Activated CD4-positive, alpha-beta T cell treated with anti-CD3 and anti-CD28 coated beads for 24 hours (primary cell): ENCODE measurements around the gene IL17A.

ENCODE experiments used
- DNase-seq, 2 donors: peaks; one replicate each; pipeline ENCODE4 v3.0.0-alpha.2; 2020; ENCODE audit warnings: low read depth in 2 of 2

The IL17A gene

DNA sequence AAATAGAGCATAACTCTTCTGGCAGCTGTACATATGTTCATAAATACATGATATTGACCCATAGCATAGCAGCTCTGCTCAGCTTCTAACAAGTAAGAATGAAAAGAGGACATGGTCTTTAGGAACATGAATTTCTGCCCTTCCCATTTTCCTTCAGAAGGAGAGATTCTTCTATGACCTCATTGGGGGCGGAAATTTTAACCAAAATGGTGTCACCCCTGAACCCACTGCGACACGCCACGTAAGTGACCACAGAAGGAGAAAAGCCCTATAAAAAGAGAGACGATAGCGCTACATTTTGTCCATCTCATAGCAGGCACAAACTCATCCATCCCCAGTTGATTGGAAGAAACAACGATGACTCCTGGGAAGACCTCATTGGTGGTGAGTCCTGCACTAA, at the start of gene IL17A:
TSS of gene IL17A (plus strand) at position 301 of the 400 bp plus-strand sequence. CDS start at position 358, 57 bp downstream.
- DNase-seq: no peak

DNA sequence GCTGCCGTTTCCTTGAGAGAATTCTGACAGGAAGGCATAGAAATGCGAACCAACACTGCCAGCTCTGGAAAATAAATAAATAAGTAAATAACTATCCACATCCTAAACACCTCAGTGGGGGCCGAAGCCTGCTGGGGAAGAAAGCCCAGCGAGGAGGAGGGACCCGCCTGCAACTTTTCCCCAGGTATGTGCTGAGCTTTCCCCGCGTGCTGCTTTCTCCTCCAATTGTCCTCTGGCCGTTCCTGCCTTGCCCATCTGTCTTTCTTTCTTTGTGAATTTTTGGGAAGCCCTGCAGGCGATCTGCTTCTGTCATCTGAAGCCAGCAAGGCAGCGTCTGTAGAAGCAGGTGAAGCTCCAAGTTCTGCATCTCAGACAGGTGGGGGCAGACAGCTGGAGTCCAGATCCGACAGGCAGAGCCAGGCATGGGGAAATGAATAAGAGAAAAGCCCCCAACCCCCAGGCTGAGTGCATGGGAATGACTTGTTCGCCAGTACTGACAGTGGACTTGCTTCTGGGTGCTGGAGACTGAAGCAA, 49.2 kb upstream of the IL17A start:
- DNase-seq: no peak

DNA sequence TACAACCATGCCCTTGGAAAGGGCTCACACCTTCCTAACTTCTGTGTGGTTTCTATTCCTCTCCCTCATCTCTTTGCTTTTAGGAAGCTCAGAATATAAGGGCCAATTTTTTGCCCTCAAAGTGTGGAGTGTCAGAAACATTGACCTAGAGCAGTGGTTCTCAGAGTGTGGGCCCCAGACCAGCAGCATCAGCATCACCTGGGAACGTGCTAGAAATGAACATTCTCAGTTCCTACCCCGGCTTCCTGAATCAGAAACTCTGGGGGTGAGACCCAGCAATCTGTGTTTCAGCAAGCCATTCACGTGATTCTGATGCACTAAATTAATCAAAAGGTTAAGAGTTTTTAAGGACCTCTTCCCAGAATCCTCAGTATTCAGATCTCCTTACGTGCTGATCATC, 47.9 kb upstream of the IL17A start:
- no peak for DNase-seq

DNA sequence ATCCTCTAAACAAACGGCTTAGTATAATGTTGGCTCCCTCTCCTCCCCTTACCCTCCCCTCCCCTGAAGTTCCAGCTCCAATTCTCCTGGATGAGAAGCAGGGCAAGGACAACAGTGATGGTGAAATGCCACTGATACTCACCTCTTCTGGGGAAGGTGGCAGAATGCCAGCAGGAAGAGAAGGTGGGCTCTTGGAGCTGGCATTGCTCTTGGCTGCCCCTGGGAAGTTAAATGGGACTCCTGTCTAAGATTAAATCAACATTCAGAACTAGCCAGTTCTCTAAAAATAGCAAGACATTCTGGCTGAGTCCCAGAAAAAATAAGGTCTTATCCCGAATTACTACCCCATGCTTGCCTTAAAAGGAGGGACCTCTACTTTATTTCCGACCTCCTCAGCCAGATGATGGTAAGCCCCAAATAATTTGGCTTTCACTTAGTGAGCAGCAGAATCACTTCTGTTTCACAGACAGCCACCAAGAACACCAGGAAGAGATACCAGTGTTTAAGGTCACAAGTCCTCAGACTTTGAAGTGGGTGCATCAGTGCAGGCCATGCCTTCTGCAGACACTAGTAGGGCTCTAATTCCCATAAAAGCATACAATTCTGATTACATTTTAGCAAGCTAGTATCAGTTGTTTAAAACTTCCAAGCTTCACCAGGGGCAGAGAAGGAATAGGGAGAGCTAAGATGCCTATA, 46.0 kb upstream of the IL17A start:
- DNase-seq: no peak

DNA sequence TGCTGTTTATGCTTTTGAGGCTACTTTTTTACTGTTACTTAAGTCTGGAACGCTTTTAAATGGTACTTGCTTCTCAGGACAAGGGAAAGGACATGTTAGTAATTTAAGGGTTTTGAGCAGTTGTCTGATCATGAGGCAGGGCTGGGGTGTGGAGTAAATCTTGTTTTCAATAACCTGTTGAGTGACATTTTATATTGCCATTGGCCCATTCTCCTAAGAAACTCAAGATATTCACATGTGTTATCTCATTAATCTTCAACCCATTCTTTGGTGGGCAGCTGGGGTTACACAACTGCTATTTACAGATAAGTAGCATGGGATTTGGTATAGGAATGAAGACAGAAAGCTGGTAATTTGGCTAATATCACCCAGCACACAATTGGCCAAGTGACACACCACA, 44.6 kb upstream of the IL17A start:
- no peak for DNase-seq

DNA sequence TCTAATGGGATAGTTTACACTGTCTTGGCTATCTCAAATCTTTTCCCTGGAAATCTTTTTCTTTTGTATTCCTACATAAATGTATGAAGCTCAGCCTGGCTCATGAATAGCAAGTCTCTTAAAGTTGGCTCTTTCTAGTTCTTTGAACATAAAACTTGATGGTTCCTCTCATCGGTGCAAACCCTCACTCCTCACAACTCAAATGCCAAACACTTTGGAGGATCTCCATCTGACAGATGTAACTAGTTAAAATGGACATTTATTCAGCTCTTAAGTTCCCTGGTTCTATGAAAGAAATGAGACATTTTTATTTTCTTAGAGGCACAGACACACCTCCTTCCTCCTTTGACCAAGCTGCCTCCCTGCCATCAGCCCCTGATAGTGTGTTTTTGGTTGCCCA, 43.6 kb upstream of the IL17A start:
- DNase-seq: no peak

DNA sequence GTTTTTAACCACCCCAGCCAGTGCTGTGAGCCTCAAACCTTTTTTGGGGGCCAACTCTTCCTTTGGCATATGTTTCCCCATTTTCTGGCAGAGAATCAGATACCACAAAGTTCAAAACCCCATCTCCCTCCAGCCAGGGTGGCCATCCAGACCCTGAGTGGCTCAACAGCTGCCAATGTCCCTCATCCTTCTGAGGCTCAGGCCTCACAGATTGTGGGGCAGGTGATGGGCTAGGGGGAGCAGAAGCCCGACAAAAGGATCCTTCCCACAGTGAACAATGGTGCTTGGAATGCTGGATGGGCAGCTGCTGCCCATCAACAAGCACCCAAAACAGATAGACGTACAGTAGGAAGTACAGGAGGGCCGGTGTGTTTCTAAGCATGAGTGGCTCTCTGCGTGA, 42.6 kb upstream of the IL17A start:
- no peak for DNase-seq

DNA sequence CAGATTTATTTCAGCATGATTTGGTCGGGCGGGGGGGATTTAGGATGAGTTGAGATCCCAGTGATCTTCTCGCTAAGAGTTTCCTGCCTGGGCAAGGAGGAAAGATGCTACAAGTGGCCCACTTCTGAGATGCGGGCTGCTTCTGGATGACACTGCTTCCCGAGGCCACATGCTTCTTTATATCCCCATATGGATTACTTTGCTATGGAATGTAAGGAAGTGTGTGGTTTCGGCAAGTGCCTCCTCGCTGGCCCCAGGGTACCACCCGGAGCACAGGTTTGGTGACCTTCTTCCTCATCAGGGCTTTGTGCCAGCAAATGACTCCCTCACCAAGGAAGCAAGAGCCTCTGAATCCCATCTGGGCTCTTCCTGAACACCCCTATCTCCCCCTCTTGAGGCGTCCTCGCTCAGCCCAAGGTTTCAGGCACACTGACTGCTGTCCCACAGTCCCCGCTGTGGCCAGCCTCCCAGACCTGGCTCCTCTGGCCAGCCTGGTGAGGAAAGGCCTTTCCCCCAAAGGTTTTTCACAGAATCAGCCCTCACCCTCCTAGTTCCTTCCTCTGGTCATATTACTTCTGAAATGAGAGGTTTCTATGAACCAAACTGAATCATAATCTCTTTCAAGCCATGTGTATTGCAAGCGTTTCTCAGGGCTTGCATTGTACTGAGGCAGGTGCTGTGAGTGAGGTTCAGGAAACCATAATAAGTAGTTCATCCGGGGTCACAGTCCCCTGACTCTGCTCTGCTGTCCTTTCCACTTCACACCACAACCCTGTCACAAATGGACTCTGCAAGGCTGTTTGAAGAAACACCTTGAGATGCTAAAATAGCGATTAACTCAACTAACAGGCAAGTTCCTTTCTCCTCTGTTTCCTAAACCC, 41.7 kb upstream of the IL17A start:
- no peak for DNase-seq

DNA sequence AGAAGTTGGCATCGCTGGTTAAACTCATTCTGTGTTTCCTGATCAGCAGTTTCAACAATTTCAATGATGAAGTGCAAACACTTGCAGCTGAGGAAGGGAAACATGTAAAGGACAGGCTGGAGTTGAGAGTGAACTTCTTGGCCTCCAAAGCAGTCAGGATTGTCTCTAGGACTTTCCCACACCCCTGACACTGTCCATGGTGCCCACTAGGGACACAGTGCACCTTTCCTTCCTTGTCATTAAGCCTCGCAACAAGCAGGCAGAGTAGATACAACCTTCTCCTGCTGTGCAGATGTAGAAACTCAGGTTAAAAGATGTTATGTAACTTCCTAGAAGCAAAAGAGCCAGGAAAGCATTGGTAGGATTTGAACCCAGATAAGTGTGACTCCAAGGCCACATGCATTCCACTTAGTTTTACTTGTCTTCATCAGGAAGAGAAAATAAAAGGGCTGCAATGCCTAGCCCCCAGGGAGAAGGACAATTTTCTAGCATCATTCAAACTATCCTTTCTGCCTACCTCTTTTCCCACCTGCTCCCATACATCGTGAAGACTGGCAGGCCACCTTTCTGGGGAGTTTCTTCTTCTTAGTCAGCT, 39.2 kb upstream of the IL17A start:
- no peak for DNase-seq

DNA sequence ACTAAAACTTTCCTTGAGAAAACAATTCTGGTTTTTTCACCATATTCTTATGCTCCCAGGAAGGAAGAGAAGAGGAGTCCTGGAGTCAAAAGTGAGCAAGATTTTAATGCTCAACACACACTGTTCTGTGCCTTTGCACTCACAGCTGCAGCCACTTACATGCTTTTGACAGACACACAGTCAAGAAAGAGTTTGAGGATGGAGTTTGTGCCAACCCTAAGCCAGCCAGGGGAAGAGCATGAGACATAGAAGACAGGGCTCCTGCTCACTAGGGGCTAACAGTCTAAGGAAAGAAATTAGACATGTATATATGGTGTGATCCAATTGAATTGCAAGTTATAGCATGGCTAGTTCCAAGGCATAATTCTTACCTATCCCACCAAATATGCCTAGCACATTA, 37.1 kb upstream of the IL17A start:
- no peak for DNase-seq

DNA sequence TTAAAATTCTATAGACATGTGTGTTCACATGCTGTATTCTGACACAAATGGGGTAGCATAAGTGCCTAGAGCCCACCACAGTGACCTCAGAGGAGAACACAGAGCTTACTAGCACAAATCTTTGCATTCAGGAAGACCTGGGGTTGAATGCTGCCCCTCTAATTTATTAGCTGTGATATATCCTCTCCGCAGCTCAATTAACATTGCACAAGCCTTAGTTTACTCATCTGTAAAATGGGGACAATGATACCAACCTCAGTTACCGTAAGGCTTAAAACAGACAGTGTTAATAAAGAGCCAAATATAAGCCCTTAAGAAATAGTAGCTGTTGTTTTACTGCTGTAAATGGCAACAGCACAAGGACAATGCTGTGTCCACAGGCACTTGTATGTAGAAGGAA, 36.2 kb upstream of the IL17A start:
- DNase-seq: no peak

DNA sequence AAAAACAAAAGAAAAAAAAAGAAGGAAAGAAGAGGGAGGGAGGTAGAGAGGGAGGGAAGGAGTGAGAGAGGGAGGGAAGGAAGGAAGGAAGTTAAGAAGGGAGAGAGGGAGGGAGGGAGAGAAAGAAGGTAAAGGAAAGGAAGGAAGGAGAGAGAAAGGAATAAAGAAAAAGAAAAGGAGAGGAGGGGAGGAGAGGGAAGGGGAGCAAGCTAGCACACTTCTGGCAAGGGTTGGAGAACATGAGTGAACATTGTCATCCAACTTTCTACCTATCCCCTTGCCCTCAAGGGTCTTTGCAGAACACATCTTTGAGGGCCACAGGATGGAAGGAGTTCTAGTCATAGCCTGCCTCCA, 34.1 kb upstream of the IL17A start:
- DNase-seq: no peak

DNA sequence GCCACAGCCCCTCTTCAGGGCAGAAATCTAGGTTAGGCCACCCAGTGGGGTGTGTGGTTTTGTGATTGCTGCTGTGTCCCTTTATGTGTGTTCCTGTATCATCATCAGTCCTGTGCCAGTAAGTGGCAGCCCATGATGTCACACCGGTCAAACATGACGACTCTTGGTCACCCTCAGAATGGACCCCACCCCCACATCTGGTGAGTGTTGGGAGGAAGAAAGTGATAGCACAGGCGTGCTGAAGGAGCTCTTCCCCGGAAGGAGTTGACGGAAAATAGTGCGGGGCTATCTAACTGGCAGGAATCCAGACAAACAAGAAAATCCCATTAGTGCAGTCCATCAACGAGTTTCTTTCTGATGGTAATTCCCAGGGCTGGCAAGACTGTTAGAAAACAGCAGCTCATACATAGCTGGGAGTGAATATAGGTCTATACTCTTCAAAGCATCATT, 33.4 kb upstream of the IL17A start:
- no peak for DNase-seq

DNA sequence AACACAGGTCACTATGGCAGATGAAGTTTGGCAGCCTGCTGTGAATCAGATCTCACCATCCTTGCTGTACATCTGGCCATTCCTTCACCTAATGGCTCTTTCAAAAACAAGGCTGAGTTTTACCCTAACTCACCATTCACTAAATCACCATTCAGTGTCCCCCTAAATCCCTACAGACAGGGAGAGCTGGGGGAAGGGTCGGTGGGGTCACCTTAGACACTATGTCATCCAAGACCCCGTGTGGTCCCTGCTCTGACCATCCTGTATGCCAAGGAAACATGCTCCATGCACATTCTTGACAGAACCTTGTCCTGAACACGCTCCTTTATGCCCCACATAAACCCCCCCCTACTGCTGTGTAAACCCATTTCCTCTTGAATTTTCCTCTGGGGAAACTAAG, 31.8 kb upstream of the IL17A start:
- no peak for DNase-seq

DNA sequence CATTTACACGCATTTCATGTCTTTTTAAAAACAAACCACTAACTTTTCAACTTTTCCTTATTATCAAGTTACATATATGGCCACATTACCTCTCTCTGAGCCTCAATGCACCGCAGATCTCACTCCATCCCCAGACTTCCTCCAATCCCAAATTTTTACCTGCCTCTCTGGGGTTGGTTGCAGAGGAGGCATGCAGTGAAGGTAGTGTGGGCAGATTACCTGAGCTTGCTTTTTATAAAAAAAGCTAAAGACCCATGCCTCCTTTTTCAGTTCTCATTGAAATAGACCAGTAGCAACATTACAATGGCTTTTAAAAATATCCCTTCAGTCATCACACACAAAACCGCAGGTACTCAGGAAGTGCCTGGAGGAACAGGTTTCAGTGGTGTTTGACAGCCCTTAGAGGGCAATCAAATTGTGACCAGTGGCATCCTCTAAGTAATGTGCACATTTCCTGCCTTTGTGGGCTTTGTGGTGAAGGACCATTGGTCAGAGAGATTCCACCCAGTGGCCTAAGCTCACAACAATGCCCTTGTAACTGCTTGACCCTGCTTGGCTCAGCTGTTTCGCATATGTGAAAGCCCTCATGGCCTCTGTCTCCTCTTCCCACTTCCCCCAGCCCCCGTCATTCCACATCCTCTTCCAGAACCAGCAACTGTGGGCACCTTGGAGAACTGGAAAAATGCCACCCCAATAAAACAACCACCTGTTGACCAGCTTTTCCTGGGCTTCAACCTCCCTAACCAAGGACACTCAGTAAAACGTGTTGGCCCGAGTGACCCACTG, 30.2 kb upstream of the IL17A start:
- DNase-seq: no peak

DNA sequence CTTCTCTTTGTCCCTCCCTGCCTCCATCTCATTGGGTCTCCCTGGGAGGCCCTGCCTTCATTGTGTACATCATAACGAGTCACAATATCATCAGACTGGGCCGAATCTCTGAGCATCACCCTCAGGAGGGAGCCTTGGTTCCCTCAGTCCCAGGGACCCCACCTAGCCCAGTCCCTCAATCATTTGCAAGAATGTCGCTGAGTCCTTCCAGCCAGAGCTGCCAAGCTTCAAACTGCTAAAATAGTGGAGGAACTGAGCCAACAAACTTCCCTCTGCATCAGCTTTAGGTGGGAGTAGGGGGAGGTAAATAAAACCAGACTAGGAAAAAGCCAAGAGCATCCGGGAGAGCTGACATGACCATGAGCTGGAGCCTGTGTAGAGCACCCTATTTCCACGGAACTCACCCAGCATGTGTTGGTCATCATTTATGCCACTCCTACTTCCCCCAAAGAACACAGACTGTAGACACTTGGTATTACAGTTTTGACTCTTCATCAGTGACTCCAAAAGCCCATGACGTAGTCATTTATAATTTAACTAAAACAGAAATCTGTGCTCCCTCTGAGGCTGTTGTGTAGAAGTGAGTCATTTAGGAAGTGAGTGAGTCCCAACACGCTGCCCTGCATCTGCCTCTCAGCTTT, 28.8 kb upstream of the IL17A start:
- peak in 1 of 2 donors; percentile 14 for DNase-seq

DNA sequence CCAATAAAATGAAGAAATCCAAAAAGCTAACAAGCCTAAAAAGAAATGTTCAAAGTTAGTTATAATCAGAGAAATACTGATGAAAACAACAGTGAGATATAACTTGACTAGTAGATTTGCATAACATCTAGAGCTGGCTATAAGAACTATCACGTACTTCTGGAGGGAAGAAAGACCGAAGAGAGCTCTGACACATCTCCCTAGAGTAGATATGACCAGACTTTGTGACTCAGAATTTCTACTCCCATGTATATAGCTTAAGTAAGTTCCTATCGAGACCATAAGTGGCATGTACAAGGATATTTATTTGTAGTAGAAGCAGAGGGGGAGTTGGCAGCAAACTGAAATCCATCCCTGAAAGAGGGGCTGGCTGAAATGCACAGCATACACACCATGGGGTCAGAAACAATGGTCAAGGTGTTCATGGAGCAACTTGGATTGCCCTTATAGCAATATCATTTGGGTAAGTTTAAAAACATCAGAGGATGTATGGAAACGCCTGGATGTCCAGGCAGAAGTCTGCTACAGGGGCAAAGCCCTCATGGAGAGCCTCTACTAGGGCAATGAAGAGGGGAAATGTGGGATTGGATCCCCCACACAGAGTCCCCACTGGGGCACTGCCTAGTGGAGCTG, 25.6 kb upstream of the IL17A start:
- DNase-seq: no peak

DNA sequence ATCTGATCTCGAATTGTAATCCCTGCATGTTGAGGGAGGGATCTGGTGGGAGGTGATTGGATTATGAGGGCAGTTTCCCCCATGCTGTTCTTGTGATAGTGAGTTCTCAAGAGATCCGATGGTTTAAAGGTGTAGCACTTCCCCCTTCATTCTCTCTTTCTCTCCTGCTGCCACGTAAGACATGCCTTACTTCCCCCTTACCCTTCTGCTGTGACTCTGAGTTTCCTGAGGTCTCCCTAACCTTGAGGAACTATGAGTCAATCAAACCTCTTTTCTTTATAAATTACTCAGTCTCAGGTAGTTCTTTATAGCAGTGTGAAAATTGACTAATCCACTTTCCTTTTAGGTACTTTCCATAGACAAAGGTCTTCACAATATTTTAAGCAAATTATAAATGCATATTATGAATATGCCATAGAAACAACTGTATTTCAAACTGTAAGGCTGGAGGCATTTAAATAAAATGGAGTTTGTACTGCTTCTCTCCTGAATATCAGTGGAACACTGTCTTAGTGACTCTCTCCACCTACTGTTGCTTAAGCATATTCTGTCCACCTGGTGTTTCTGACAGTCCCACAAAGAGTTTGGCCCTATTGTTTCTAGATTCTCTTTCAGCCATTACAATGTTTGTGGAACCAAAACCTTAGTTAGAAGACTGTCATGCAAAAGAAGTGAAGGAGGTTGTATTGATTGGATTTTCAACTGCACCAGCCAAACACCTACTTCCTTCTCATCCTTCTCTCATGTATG, 24.3 kb upstream of the IL17A start:
- DNase-seq: no peak

DNA sequence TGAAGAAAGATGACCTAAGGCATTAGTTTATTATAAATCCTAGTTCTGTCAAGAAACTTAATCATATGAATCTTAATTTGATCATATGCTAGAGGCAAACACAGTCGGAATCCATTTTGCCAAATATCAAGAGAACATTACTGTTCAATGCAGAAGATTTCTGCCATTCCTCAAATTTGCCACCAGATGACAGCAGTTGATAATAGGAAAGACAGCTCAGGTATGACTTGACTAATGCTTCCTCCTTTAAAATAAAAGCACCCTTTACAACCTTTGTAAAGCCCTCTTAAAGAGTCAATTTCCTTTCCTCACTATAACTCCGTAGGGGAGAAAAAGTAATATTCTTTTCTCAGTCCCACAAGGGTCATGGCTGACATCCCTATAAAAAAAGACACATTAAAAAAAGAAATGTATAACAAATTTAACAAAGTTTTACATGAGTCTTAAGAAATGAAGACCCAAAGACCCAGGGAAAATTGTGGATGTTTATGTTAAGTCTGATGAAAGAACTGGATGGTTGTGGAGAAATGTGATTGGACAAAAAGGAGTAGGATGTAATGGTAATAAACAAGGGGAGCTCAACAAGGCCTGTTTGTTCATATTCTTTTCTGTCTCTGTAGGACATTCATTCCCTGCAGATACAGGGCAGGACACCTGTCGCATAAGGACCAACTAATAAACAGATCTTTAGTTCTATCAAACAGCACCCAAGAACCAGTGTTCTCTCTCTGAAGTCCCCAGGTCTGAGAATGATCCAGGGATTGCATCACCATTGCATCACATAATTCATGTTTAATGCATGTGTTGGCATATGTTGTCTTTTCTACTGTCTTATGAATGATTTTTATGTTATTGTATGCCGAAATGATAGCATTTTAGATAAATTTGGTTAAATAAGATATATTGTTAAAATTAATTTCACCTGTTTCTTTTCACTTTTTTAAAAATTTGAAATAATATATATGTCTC, 23.0 kb upstream of the IL17A start:
- no peak for DNase-seq
